Trophoblast cell (in vitro differentiated cells and primary cell): ENCODE results near the gene ASAH2.
"Not testable (repeated sequence)": the region's sequence is repeated elsewhere in the genome, so short reads cannot be mapped to it uniquely, and the experiment has no call there.

Experiments
- DNase-seq, 2 donors: peaks; one replicate each; pipeline ENCODE4 v3.0.0-alpha.2; 2016
- H2AFZ ChIP-seq: 2 replicates; pipeline ENCODE4 v1.6.1; 2013; ENCODE audit warnings: low read length, moderate library complexity, mild to moderate bottlenecking; ENCODE audit not compliant: insufficient read depth, poor library complexity
- H2AK5ac ChIP-seq: 2 replicates; pipeline ENCODE4 v1.6.1; 2013; ENCODE audit warnings: mild to moderate bottlenecking, low read length
- H2BK120ac ChIP-seq: 2 replicates; pipeline ENCODE4 v1.6.1; 2013; ENCODE audit warnings: low read length, mild to moderate bottlenecking, moderate library complexity; ENCODE audit not compliant: insufficient read depth, poor library complexity
- H2BK12ac ChIP-seq: 2 replicates; pipeline ENCODE4 v1.6.1; 2013; ENCODE audit warnings: mild to moderate bottlenecking, low read length, moderate library complexity
- H2BK5ac ChIP-seq: 2 replicates; pipeline ENCODE4 v1.6.1; 2013; ENCODE audit warnings: low read length, low read depth, moderate library complexity, mild to moderate bottlenecking; ENCODE audit not compliant: poor library complexity
- H3K14ac ChIP-seq: 2 replicates; pipeline ENCODE4 v1.6.1; 2013; ENCODE audit warnings: mild to moderate bottlenecking, low read length
- H3K18ac ChIP-seq: 2 replicates; pipeline ENCODE4 v1.6.1; 2013; ENCODE audit warnings: mild to moderate bottlenecking, low read length
- H3K23ac ChIP-seq: 2 replicates; pipeline ENCODE4 v1.6.1; 2013; ENCODE audit warnings: low read length
- H3K27ac ChIP-seq: 2 replicates; pipeline ENCODE4 v1.5.1; 2013; ENCODE audit warnings: low read depth, mild to moderate bottlenecking, inconsistent platforms, low read length, moderate library complexity
- H3K27me3 ChIP-seq: 2 replicates; pipeline ENCODE4 v1.6.1; 2013; ENCODE audit warnings: inconsistent platforms, mild to moderate bottlenecking, low read length, moderate library complexity; ENCODE audit not compliant: insufficient read depth
- H3K36me3 ChIP-seq, 2 experiments: 1 replicate in 1 of 2; 2 replicates in 1 of 2; pipeline ENCODE4 v1.6.1; 2013; ENCODE audit warnings: low read length in 2 of 2, mild to moderate bottlenecking in 2 of 2, moderate library complexity in 1 of 2; ENCODE audit not compliant: insufficient read depth in 2 of 2, control insufficient read depth in 1 of 2
- H3K4ac ChIP-seq: 2 replicates; pipeline ENCODE4 v1.6.1; 2013; ENCODE audit warnings: low read depth, mild to moderate bottlenecking, low read length, moderate library complexity
- H3K4me1 ChIP-seq, 2 experiments: 1 replicate in 1 of 2; 2 replicates in 1 of 2; pipeline ENCODE4 v1.6.1; 2013; ENCODE audit warnings: low read length in 2 of 2, mild to moderate bottlenecking in 2 of 2, moderate library complexity in 1 of 2; ENCODE audit not compliant: insufficient read depth in 2 of 2, control insufficient read depth in 1 of 2
- H3K4me2 ChIP-seq: 2 replicates; pipeline ENCODE4 v1.6.1; 2013; ENCODE audit warnings: inconsistent platforms, mild to moderate bottlenecking, low read length, moderate library complexity
- H3K4me3 ChIP-seq: 2 replicates; pipeline ENCODE4 v1.5.1; 2013; ENCODE audit warnings: mild to moderate bottlenecking, low read depth, low read length, inconsistent platforms
- H3K79me1 ChIP-seq: one replicate; pipeline ENCODE4 v1.6.1; 2013; ENCODE audit warnings: low read length
- H3K79me2 ChIP-seq: 2 replicates; pipeline ENCODE4 v1.6.1; 2013; ENCODE audit warnings: low read length, mild to moderate bottlenecking; ENCODE audit not compliant: control insufficient read depth, insufficient read depth, poor library complexity
- H3K9ac ChIP-seq: 2 replicates; pipeline ENCODE4 v1.6.1; 2013; ENCODE audit warnings: mild to moderate bottlenecking, low read length
- H3K9me3 ChIP-seq: 2 replicates; pipeline ENCODE4 v1.6.1; 2013; ENCODE audit warnings: low read depth, mild to moderate bottlenecking, control low read depth, inconsistent platforms, low read length; ENCODE audit not compliant: insufficient read depth
- H4K12ac ChIP-seq: 2 replicates; pipeline ENCODE4 v1.6.1; 2013; ENCODE audit warnings: low read depth, mild to moderate bottlenecking, low read length, moderate library complexity
- H4K8ac ChIP-seq: 2 replicates; pipeline ENCODE4 v1.6.1; 2013; ENCODE audit warnings: low read depth, mild to moderate bottlenecking, low read length, moderate library complexity
- H4K91ac ChIP-seq: one replicate; pipeline ENCODE4 v1.6.1; 2013; ENCODE audit warnings: low read depth, mild to moderate bottlenecking, low read length, moderate library complexity
- WGBS: extraction: QIAGEN DNeasy Blood & Tissue Kit; methylation state at CpG from one replicate; pipeline ENCODE4 v1.1.7; 2013; ENCODE audit warnings: missing lambda C conversion rate; ENCODE audit not compliant: insufficient read length, insufficient coverage; ENCODE audit errors: extremely low coverage; 5-methylcytosine and 5-hydroxymethylcytosine counted together

The ASAH2 gene

GRCh38 chr10:50242777-50243176, 8.5 kb downstream of the ASAH2 start:
- Histone ChIP-seq H3K4me2 (no peak overlapping the region), H3K4ac (no peak overlapping the region), H2BK120ac (no peak overlapping the region), H2BK5ac (no peak overlapping the region), H4K91ac (no peak overlapping the region), H3K36me3 (no peaks in the 10 kb centered on the region), H3K9ac (no peak overlapping the region), H4K12ac (no peak overlapping the region), H2BK12ac (no peak overlapping the region), H3K79me2 (no peaks in the 10 kb centered on the region), H3K27ac (no peak overlapping the region), H2AK5ac (no peak overlapping the region), H3K18ac (no peak overlapping the region), H3K23ac (no peak overlapping the region), H3K4me1 (no peaks in the 10 kb centered on the region), H2AFZ (no peak overlapping the region), H3K79me1 (no peaks in the 10 kb centered on the region), H4K8ac (no peak overlapping the region), H3K14ac (no peak overlapping the region), H3K4me3 (no peak overlapping the region), H3K27me3 (no peaks in the 10 kb centered on the region), H3K9me3 (no peaks in the 10 kb centered on the region)
- DNase-seq, result no peak
- no CpG with 5 or more reads among the region's 4 CpGs for WGBS

GRCh38 chr10:50241478-50241877, 9.8 kb downstream of the ASAH2 start:
- not testable (repeated sequence) for H3K27me3 ChIP-seq, H3K18ac ChIP-seq, DNase-seq, H3K9me3 ChIP-seq, H2BK12ac ChIP-seq, H3K4me1 ChIP-seq, H4K91ac ChIP-seq, H3K36me3 ChIP-seq, H2BK5ac ChIP-seq, H3K9ac ChIP-seq, H4K8ac ChIP-seq, H3K23ac ChIP-seq, H2AK5ac ChIP-seq, H3K79me1 ChIP-seq, H4K12ac ChIP-seq, H2BK120ac ChIP-seq, H2AFZ ChIP-seq, H3K14ac ChIP-seq, H3K27ac ChIP-seq, H3K79me2 ChIP-seq, H3K4me3 ChIP-seq, H3K4ac ChIP-seq, H3K4me2 ChIP-seq
- no CpG with 5 or more reads among the region's 1 CpG for WGBS

- Histone ChIP-seq H3K23ac (no peak overlapping the region), H2AFZ (no peak overlapping the region), H3K79me1 (no peaks in the 10 kb centered on the region), H3K14ac (no peak overlapping the region), H2AK5ac (no peak overlapping the region), H4K8ac (no peak overlapping the region), H2BK12ac (no peak overlapping the region), H3K79me2 (no peaks in the 10 kb centered on the region), H3K4me3 (no peak overlapping the region), H3K36me3 (no peaks in the 10 kb centered on the region), H2BK5ac (no peak overlapping the region), H3K4ac (no peak overlapping the region), H4K91ac (no peak overlapping the region), H3K4me2 (no peak overlapping the region), H3K9me3 (no peaks in the 10 kb centered on the region), H4K12ac (no peak overlapping the region), H3K4me1 (no peaks in the 10 kb centered on the region), H3K27me3 (no peaks in the 10 kb centered on the region), H2BK120ac (no peak overlapping the region), H3K18ac (no peak overlapping the region), H3K27ac (no peak overlapping the region), H3K9ac (no peak overlapping the region)
- no CpG with 5 or more reads among the region's 4 CpGs for WGBS
- no peak for DNase-seq
These were observed 16.8 kb downstream of the ASAH2 start for GRCh38 chr10:50234486-50234885.

- Histone ChIP-seq H3K4me1 (no peaks in the 10 kb centered on the region), H4K8ac (no peak overlapping the region), H3K9me3 (no peaks in the 10 kb centered on the region), H3K18ac (no peak overlapping the region), H4K12ac (no peak overlapping the region), H3K14ac (no peak overlapping the region), H3K27me3 (no peaks in the 10 kb centered on the region), H3K9ac (no peak overlapping the region), H3K79me2 (no peaks in the 10 kb centered on the region), H3K4me3 (no peak overlapping the region), H2BK5ac (no peak overlapping the region), H3K4ac (no peak overlapping the region), H4K91ac (no peak overlapping the region), H3K23ac (no peak overlapping the region), H3K27ac (no peak overlapping the region), H2AFZ (no peak overlapping the region), H2BK12ac (no peak overlapping the region), H2AK5ac (no peak overlapping the region), H2BK120ac (no peak overlapping the region), H3K36me3 (no peaks in the 10 kb centered on the region), H3K4me2 (no peak overlapping the region), H3K79me1 (no peaks in the 10 kb centered on the region)
- DNase-seq, result peak; percentile 8 to 17
These were observed 19.1 kb downstream of the ASAH2 start for GRCh38 chr10:50232261-50232639.
